SK-N-SH treated with all-trans-retinoic acid at 6 μM for 48 hours (cell line): ENCODE results near the gene ARFIP2.

ENCODE experiments used
- ATAC-seq: fragments of 200-7000 bp; cut with Tn5 transposase; 3 replicates; pipeline ENCODE4 v1.9.1; 2020; ENCODE audit warnings: mild to moderate bottlenecking, moderate library complexity
- ARNTL ChIP-seq: fragments of 450-650 bp; formaldehyde crosslinking; IDR thresholded peaks from 2 replicates; pipeline ENCODE4 v1.5.0; 2020; ENCODE audit warnings: low read depth, mild to moderate bottlenecking, moderate library complexity, borderline replicate concordance
- BACH2 ChIP-seq: fragments of 250-450 bp; sonication (Bioruptor Pico); IDR thresholded peaks from 2 replicates; pipeline ENCODE4 v1.9.0; 2021; ENCODE audit warnings: mild to moderate bottlenecking, borderline replicate concordance
- CREB5 ChIP-seq: fragments of 250-450 bp; sonication (Bioruptor Pico); IDR thresholded peaks from 2 replicates; pipeline ENCODE4 v1.5.1; 2020; ENCODE audit warnings: low read depth, mild to moderate bottlenecking, moderate library complexity
- CSDC2 ChIP-seq: fragments of 250-450 bp; sonication (Bioruptor Pico); IDR thresholded peaks from 2 replicates; pipeline ENCODE4 v1.5.0; 2020; ENCODE audit warnings: mild to moderate bottlenecking, moderate library complexity
- CSRNP3 ChIP-seq: fragments of 250-450 bp; sonication (Bioruptor Pico); IDR thresholded peaks from 2 replicates; pipeline ENCODE4 v1.5.1; 2021; ENCODE audit warnings: mild to moderate bottlenecking, moderate library complexity
- ESRRG ChIP-seq: fragments of 250-450 bp; sonication (Bioruptor Pico); IDR thresholded peaks from 2 replicates; pipeline ENCODE4 v1.6.1; 2021; ENCODE audit warnings: mild to moderate bottlenecking
- ISL1 ChIP-seq: fragments of 250-450 bp; sonication (Bioruptor Pico); IDR thresholded peaks from 2 replicates; pipeline ENCODE4 v2.1.2; 2022; ENCODE audit warnings: mild to moderate bottlenecking, moderate library complexity
- OSR1 ChIP-seq: fragments of 250-450 bp; sonication (Bioruptor Pico); IDR thresholded peaks from 2 replicates; pipeline ENCODE4 v1.8.0; 2022; ENCODE audit warnings: moderate library complexity, mild to moderate bottlenecking, inconsistent platforms
- PATZ1 ChIP-seq: fragments of 250-450 bp; sonication (Bioruptor Pico); IDR thresholded peaks from 2 replicates; pipeline ENCODE4 v1.8.0; 2020; ENCODE audit warnings: mild to moderate bottlenecking, moderate library complexity, borderline replicate concordance
- POU6F1 ChIP-seq: fragments of 250-450 bp; sonication (Bioruptor Pico); IDR thresholded peaks from 2 replicates; pipeline ENCODE4 v1.8.0; 2021; ENCODE audit warnings: low read depth, mild to moderate bottlenecking, moderate library complexity, borderline replicate concordance
- RARB ChIP-seq: fragments of 250-450 bp; sonication (Bioruptor Pico); IDR thresholded peaks from 2 replicates; pipeline ENCODE4 v1.8.0; 2021; ENCODE audit warnings: mild to moderate bottlenecking, moderate library complexity
- SNAI2 ChIP-seq: fragments of 250-450 bp; sonication (Bioruptor Pico); IDR thresholded peaks from 2 replicates; pipeline ENCODE4 v1.5.0; 2020; ENCODE audit warnings: mild to moderate bottlenecking, moderate library complexity
- TCF4 ChIP-seq: fragments of 250-450 bp; sonication (Bioruptor Pico); IDR thresholded peaks from 2 replicates; pipeline ENCODE4 v1.8.0; 2021; ENCODE audit warnings: mild to moderate bottlenecking, moderate library complexity, borderline replicate concordance
- TSHZ2 ChIP-seq: fragments of 250-450 bp; sonication (Bioruptor Pico); IDR thresholded peaks from 2 replicates; pipeline ENCODE4 v1.5.0; 2020; ENCODE audit warnings: mild to moderate bottlenecking, moderate library complexity
- ZC3H10 ChIP-seq: fragments of 250-450 bp; sonication (Bioruptor Pico); IDR thresholded peaks from 2 replicates; pipeline ENCODE4 v1.5.1; 2021; ENCODE audit warnings: mild to moderate bottlenecking, moderate library complexity
- ZFP3 ChIP-seq: fragments of 250-450 bp; sonication (Bioruptor Pico); IDR thresholded peaks from 2 replicates; pipeline ENCODE4 v1.5.0; 2020; ENCODE audit warnings: mild to moderate bottlenecking, moderate library complexity
- ZFP30 ChIP-seq: fragments of 450-650 bp; formaldehyde crosslinking; IDR thresholded peaks from 2 replicates; pipeline ENCODE4 v1.5.0; 2022; ENCODE audit warnings: mild to moderate bottlenecking, moderate library complexity
- ZNF565 ChIP-seq: fragments of 450-650 bp; formaldehyde crosslinking; conservative IDR thresholded peaks from 2 replicates; pipeline ENCODE4 v1.5.0; 2020; ENCODE audit warnings: low read depth, mild to moderate bottlenecking, moderate library complexity
- ZNF8 ChIP-seq: fragments of 450-650 bp; formaldehyde crosslinking; IDR thresholded peaks from 2 replicates; pipeline ENCODE4 v1.5.0; 2020; ENCODE audit warnings: mild to moderate bottlenecking, moderate library complexity

Gene ARFIP2

GRCh38 chr11:6520265-6520664, 39.1 kb upstream of the ARFIP2 start:
- TF ChIP-seq CSRNP3, result no peak
- TF ChIP-seq BACH2 (CRISPR knock-in tag), result no peak
- no peak for TF ChIP-seq ARNTL (CRISPR knock-in tag)
- no peak for TF ChIP-seq TSHZ2
- no peak for TF ChIP-seq ZFP30
- TF ChIP-seq ESRRG, result no peak
- no peak for ATAC-seq

- TF ChIP-seq ZNF8 (CRISPR knock-in tag) (no peak), TCF4 (no peak), BACH2 (CRISPR knock-in tag) (no peak), ZNF565 (CRISPR knock-in tag) (no peak)
- ATAC-seq, result no peak
These were observed 35.7 kb upstream of the ARFIP2 start for GRCh38 chr11:6516865-6517264.

GRCh38 chr11:6505577-6506240, 24.6 kb upstream of the ARFIP2 start:
- ATAC-seq, result peak; percentile 91
- TF ChIP-seq POU6F1 (CRISPR knock-in tag) (no peak), ZFP30 (no peak), BACH2 (CRISPR knock-in tag) (no peak), ZNF565 (CRISPR knock-in tag) (no peak), ISL1 (CRISPR knock-in tag) (peak; percentile 22; the same call in 1 of the 2 replicates)
- TF ChIP-seq, all 23 proteins: peak for 1

- ATAC-seq, result no peak
- TF ChIP-seq ZFP3 (CRISPR knock-in tag), result no peak
- no peak for TF ChIP-seq CSDC2
- TF ChIP-seq POU6F1 (CRISPR knock-in tag), result no peak
- TF ChIP-seq PATZ1, result no peak
- TF ChIP-seq ZFP30, result no peak
- no peak for TF ChIP-seq CREB5
- no peak for TF ChIP-seq ZC3H10 (CRISPR knock-in tag)
- TF ChIP-seq CSRNP3, result no peak
- no peak for TF ChIP-seq ESRRG
- TF ChIP-seq BACH2 (CRISPR knock-in tag), result no peak
- no peak for TF ChIP-seq OSR1 (CRISPR knock-in tag)
- no peak for TF ChIP-seq ZNF565 (CRISPR knock-in tag)
- no peak for TF ChIP-seq SNAI2 (CRISPR knock-in tag)
- no peak for TF ChIP-seq RARB (CRISPR knock-in tag)
- no peak for TF ChIP-seq TSHZ2
These were observed 23.0 kb upstream of the ARFIP2 start for GRCh38 chr11:6504166-6504565.
